GM12878 (cell line): ENCODE measurements around the gene CREB5.

ENCODE experiments used
- CTCF ChIP-seq, 3 experiments: IDR thresholded peaks in 2 of 3; conservative IDR thresholded peaks in 1 of 3; 2 replicates each; pipeline ENCODE4 v1.5.1; 2011; ENCODE audit warnings: low read depth in 3 of 3, low read length in 3 of 3, mild to moderate bottlenecking in 3 of 3, control low read depth in 2 of 3, moderate library complexity in 2 of 3, inconsistent platforms in 1 of 3, mixed read lengths in 1 of 3; ENCODE audit not compliant: control insufficient read depth in 2 of 3, insufficient read depth in 1 of 3; ENCODE audit errors: extremely low read depth in 1 of 3
- SMC3 ChIP-seq: IDR thresholded peaks from 2 replicates; pipeline ENCODE4 v1.6.1; 2011; ENCODE audit warnings: low read length, improper control_type of control experiment, borderline replicate concordance
- TARDBP ChIP-seq: IDR thresholded peaks from 2 replicates; pipeline ENCODE4 v1.6.1; 2016; ENCODE audit warnings: borderline replicate concordance
- YY1 ChIP-seq: IDR thresholded peaks from 2 replicates; pipeline ENCODE4 v1.6.1; 2011; ENCODE audit warnings: low read depth, mild to moderate bottlenecking, low read length

DNA sequence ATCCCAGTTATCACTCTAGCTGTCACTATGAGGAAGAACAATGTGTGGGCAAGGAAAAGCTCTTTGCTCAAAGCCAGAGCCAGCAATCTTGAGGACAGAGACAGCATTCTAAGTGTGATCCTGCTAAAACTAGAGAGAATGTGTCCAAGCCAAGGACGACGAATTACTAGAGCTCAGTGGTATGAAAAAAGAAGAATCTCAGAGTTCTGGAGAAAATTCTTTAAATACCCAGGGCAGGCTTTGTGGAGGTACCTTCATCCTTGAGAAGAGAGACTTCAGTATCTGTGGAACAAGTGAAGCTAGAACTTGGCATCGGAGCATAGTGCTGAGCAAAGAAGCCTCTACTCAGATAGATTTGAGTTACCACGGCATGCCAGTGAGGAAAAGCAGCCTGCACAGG, 336.0 kb downstream of the CREB5 start:
- TF ChIP-seq SMC3: no peak
- TF ChIP-seq CTCF (IDR thresholded peaks at IDR 0.05 in 2 of 3, conservative IDR thresholded peaks at IDR 0.05 in 1 of 3; ENCODE audit: control insufficient read depth in 2 of 3, extremely low read depth in 1 of 3, insufficient read depth in 1 of 3, low read depth in 3 of 3, low read length in 3 of 3): no peak
- no peak for TF ChIP-seq YY1
- TF ChIP-seq TARDBP: no peak
